ENCODE measurements around the gene MFAP5. TPM values are rescaled to one million over a fixed set of nuclear protein-coding genes. Genes with fewer than 3 reads are reported as not detected.

MFAP5 gene
- total and polyA plus RNA-seq, 2 donors (not counting 3 experiments of a cell fraction or from before 2014, with no cell fraction given): 0.39 TPM; not detected in 1

GRCh38 chr12:8687846-8688601 lies 25.4 kb upstream of the MFAP5 start:
- no TSS peak for BruUV-seq (replicated peaks)
- H3K4me2 ChIP-seq (ENCODE audit: insufficient read depth, low read length): peak overlapping the region; percentile 45
- no peaks in the 10 kb centered on the region for H3K79me2 ChIP-seq (ENCODE audit: control insufficient read depth, insufficient read depth, low read length)
- H3K36me3 ChIP-seq (ENCODE audit: control insufficient read depth in 2 of 2, extremely low read depth in 1 of 2, insufficient read depth in 2 of 2, low read length in 2 of 2): no peaks in the 10 kb centered on the region
- H3K9me3 ChIP-seq (replicated peaks; ENCODE audit: control insufficient read depth, insufficient read depth, low read length): no peaks in the 10 kb centered on the region
- intact Hi-C loops (cut with micrococcal nuclease): no loop called here
- H3K27ac ChIP-seq (ENCODE audit: insufficient read depth, low read depth, low read length): peak overlapping the region; percentile 34
- peak; percentile 77 for TF ChIP-seq POLR2A (IDR thresholded peaks at IDR 0.05; ENCODE audit: low read depth, low read length)
- TF ChIP-seq FOS (IDR thresholded peaks at IDR 0.05; ENCODE audit: borderline replicate concordance, insufficient read depth, low read length): no peak
- TF ChIP-seq EZH2 (IDR thresholded peaks at IDR 0.05; ENCODE audit: borderline replicate concordance, low read depth, low read length, severe bottlenecking): no peak
- peak overlapping the region; percentile 10 for H2AFZ ChIP-seq (ENCODE audit: low read depth, low read length)
- no peaks in the 10 kb centered on the region for H4K20me1 ChIP-seq (replicated peaks; ENCODE audit: control insufficient read depth, extremely low read depth, insufficient read depth, low read length)
- CTCF ChIA-PET: interaction anchor here (0.6 to 2.9 kb wide), 17 partner anchors 8 to 362 kb away, joined by 3 to 29 read pairs (median 4); partner anchors contain the start of gene RIMKLB
- H3K4me3 ChIP-seq (replicated peaks in 1 of 3; ENCODE audit: insufficient read depth in 1 of 3, low read depth in 1 of 3, low read length in 3 of 3): no peak overlapping the region
- H3K9ac ChIP-seq (replicated peaks; ENCODE audit: extremely low read depth, insufficient read depth, low read length): peak overlapping the region; percentile 22
- no peaks in the 10 kb centered on the region for H3K9me1 ChIP-seq (replicated peaks; ENCODE audit: control insufficient read depth, extremely low read depth, insufficient read depth, low read length)
- H3K27me3 ChIP-seq (ENCODE audit: control insufficient read depth in 2 of 2, insufficient read depth in 2 of 2, low read length in 2 of 2): no peaks in the 10 kb centered on the region
- FAIRE-seq (peak; percentile 85), DNase-seq (ENCODE audit: low read depth, low spot score) (peak; percentile 97)
- POLR2A ChIA-PET: interaction anchor here (0.6 to 1.4 kb wide), 4 partner anchors 9 to 102 kb away, joined by 3 to 17 read pairs (median 4); partner anchors contain the start of gene RIMKLB
- dilution Hi-C loops (cut with MboI; ENCODE audit: extremely low pct_ligation_motif_present, low sequenced_read_pairs): no loop called here
- peaks cover 32% of the 10 kb centered on the region for H3K4me1 ChIP-seq (ENCODE audit: control insufficient read depth, extremely low read depth, insufficient read depth, low read length)

GRCh38 chr12:8685051-8685450 lies 22.4 kb upstream of the MFAP5 start:
- intact Hi-C loops (cut with micrococcal nuclease) (no loop called here), dilution Hi-C loops (cut with MboI; ENCODE audit: extremely low pct_ligation_motif_present, low sequenced_read_pairs) (no loop called here)
- BruUV-seq (replicated peaks): no TSS peak
- Histone ChIP-seq H3K79me2 (ENCODE audit: control insufficient read depth, insufficient read depth, low read length) (no peaks in the 10 kb centered on the region), H3K27ac (ENCODE audit: insufficient read depth, low read depth, low read length) (no peak overlapping the region), H3K9ac (replicated peaks; ENCODE audit: extremely low read depth, insufficient read depth, low read length) (no peak overlapping the region), H3K4me3 (replicated peaks in 1 of 3; ENCODE audit: insufficient read depth in 1 of 3, low read depth in 1 of 3, low read length in 3 of 3) (no peak overlapping the region), H3K9me1 (replicated peaks; ENCODE audit: control insufficient read depth, extremely low read depth, insufficient read depth, low read length) (no peaks in the 10 kb centered on the region), H3K4me1 (ENCODE audit: control insufficient read depth, extremely low read depth, insufficient read depth, low read length) (peaks cover 34% of the 10 kb centered on the region), H2AFZ (ENCODE audit: low read depth, low read length) (no peak overlapping the region), H3K9me3 (replicated peaks; ENCODE audit: control insufficient read depth, insufficient read depth, low read length) (no peaks in the 10 kb centered on the region), H4K20me1 (replicated peaks; ENCODE audit: control insufficient read depth, extremely low read depth, insufficient read depth, low read length) (no peaks in the 10 kb centered on the region), H3K4me2 (ENCODE audit: insufficient read depth, low read length) (no peak overlapping the region), H3K27me3 (ENCODE audit: control insufficient read depth in 2 of 2, insufficient read depth in 2 of 2, low read length in 2 of 2) (no peaks in the 10 kb centered on the region), H3K36me3 (ENCODE audit: control insufficient read depth in 2 of 2, extremely low read depth in 1 of 2, insufficient read depth in 2 of 2, low read length in 2 of 2) (no peaks in the 10 kb centered on the region)
- ChIA-PET CTCF (interaction anchor here (1.6 to 5.8 kb wide), 5 partner anchors 12 to 205 kb away, joined by 6 to 73 read pairs (median 12); partner anchors contain the start of gene RIMKLB), POLR2A (no interaction called here)
- no peak for TF ChIP-seq CTCF (IDR thresholded peaks at IDR 0.05; ENCODE audit: extremely low read depth in 1 of 2, insufficient read depth in 1 of 2, low read depth in 1 of 2, low read length in 2 of 2)
- TF ChIP-seq, protein P1, sequence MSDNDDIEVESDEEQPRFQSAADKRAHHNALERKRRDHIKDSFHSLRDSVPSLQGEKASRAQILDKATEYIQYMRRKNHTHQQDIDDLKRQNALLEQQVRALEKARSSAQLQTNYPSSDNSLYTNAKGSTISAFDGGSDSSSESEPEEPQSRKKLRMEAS (IDR thresholded peaks at IDR 0.05; ENCODE audit: insufficient read depth, insufficient read length): no peak
- no peak for TF ChIP-seq EZH2 (IDR thresholded peaks at IDR 0.05; ENCODE audit: borderline replicate concordance, low read depth, low read length, severe bottlenecking)
- FAIRE-seq (no peak), DNase-seq (ENCODE audit: low read depth, low spot score) (no peak)

Measured in endothelial cell of umbilical vein (primary cell).